HCT116 (cell line): ENCODE data around the gene CYSTM1. TPM values are rescaled to one million over a fixed set of nuclear protein-coding genes. Genes with fewer than 3 reads are reported as not detected.

Experiments
- ATF3 ChIP-seq: IDR thresholded peaks from 2 replicates; pipeline ENCODE4 v1.6.1; 2012
- CEBPB ChIP-seq: IDR thresholded peaks from 2 replicates; pipeline ENCODE4 v1.6.1; 2012; ENCODE audit warnings: low read depth
- EGR1 ChIP-seq: IDR thresholded peaks from 2 replicates; pipeline ENCODE4 v1.6.1; 2012; ENCODE audit warnings: low read depth
- MAX ChIP-seq: IDR thresholded peaks from 2 replicates; pipeline ENCODE4 v1.6.1; 2012
- POLR2A ChIP-seq: IDR thresholded peaks from 2 replicates; pipeline ENCODE4 v1.7.0; 2011; ENCODE audit warnings: borderline replicate concordance; ENCODE audit not compliant: insufficient read depth, insufficient read length; ENCODE audit errors: extremely low read depth
- RAD21 ChIP-seq: IDR thresholded peaks from 2 replicates; pipeline ENCODE4 v1.6.1; 2012; ENCODE audit warnings: low read depth, mild to moderate bottlenecking
- SIN3A ChIP-seq: IDR thresholded peaks from 2 replicates; pipeline ENCODE4 v1.6.1; 2012; ENCODE audit warnings: low read depth
- SRF ChIP-seq: IDR thresholded peaks from 2 replicates; pipeline ENCODE4 v1.6.1; 2012; ENCODE audit warnings: low read depth
- TCF7L2 ChIP-seq: IDR thresholded peaks from 2 replicates; pipeline ENCODE4 v1.7.0; 2011; ENCODE audit warnings: borderline replicate concordance, inconsistent platforms; ENCODE audit not compliant: insufficient read depth, insufficient read length; ENCODE audit errors: extremely low read depth
- YY1 ChIP-seq: IDR thresholded peaks from 2 replicates; pipeline ENCODE4 v1.6.1; 2011; ENCODE audit warnings: low read length, low read depth, moderate library complexity, mild to moderate bottlenecking; ENCODE audit not compliant: insufficient replicate concordance; ENCODE audit errors: extremely low read depth
- ZNF274 ChIP-seq: fragments of 200-500 bp; sonication (Bioruptor generic); IDR thresholded peaks from 2 replicates; pipeline ENCODE4 v1.6.1; 2014; ENCODE audit warnings: mild to moderate bottlenecking, low read depth, low read length, inconsistent platforms
- total RNA-seq: library from RNA; stranded (reverse); gene quantifications from one replicate; pipeline ENCODE4 v1.2.1, GENCODE V29; 2021; ENCODE audit not compliant: unreplicated experiment
- TF ChIP-seq, protein P1 (sequence below): IDR thresholded peaks from 2 replicates; pipeline ENCODE4 v1.6.1; 2011; ENCODE audit warnings: mild to moderate bottlenecking, low read length, moderate library complexity; ENCODE audit not compliant: insufficient replicate concordance; ENCODE audit errors: extremely low read depth

The CYSTM1 gene
- total RNA-seq, 1 experiment from 2014 or later, result 56.0 TPM

DNA sequence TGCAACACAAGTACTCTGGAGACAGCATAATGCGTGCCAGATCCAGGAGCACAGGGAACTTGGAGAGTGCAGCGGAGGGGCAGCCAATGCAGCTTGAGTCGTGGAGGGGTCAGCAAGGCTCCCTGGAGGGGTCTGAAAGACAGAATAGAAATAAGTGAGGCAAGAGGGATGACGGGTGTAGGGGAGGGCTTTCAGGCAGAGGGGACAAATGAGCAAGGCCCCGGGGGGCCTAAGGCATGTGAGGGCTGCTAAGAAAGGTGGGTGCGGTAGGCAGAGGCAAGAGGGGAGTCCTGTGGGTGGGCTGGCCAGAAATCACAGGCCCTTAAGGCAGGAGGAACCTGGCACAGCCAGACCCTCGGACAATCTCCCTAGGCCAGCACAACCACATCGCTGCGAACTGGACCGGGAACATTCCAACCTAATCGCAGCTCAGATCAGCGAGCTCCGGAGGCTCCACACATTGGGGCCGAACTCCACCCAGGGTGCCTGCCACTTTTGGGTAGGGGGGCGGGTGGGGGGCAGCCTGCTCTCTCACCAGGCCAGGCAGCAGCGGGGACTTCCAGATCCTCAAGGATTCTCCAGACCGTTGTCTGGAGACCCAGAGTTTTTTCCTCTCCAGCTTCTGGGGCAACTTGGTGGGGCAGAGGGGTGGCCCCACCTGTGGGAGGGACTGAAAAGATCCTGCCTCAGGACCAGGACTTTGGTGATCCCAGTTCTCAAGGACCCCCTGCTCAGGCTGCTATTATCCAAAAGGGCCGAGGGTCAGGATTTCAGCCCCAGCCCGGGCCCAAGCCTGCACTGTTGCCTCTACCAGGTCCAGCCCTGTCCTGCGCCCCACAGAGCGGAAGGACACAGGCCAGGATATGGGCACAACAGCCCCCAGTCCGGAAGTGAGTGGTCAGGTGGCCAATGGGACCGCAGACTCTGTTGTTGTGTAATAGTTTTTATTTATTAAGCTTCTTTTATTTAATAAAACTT is 22.7 kb upstream of the CYSTM1 start (continued):
- TF ChIP-seq ATF3 (no peak), ZNF274 (no peak), CEBPB (no peak), POLR2A (no peak), EGR1 (no peak), SRF (no peak), RAD21 (no peak), YY1 (no peak), SIN3A (no peak), MAX (no peak), TCF7L2 (no peak)
- TF ChIP-seq, protein P1, sequence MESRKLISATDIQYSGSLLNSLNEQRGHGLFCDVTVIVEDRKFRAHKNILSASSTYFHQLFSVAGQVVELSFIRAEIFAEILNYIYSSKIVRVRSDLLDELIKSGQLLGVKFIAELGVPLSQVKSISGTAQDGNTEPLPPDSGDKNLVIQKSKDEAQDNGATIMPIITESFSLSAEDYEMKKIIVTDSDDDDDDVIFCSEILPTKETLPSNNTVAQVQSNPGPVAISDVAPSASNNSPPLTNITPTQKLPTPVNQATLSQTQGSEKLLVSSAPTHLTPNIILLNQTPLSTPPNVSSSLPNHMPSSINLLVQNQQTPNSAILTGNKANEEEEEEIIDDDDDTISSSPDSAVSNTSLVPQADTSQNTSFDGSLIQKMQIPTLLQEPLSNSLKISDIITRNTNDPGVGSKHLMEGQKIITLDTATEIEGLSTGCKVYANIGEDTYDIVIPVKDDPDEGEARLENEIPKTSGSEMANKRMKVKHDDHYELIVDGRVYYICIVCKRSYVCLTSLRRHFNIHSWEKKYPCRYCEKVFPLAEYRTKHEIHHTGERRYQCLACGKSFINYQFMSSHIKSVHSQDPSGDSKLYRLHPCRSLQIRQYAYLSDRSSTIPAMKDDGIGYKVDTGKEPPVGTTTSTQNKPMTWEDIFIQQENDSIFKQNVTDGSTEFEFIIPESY, result no peak
